HG03039 (cell line): Measurements from ENCODE around the gene CEP295NL.
"Not testable (repeated sequence)": the region's sequence is repeated elsewhere in the genome, so short reads cannot be mapped to it uniquely, and the experiment has no call there.

ENCODE experiments used
- ATAC-seq: cut with Tn5 transposase; IDR thresholded peaks from one replicate; pipeline ENCODE4 v1.9.1; 2021; ENCODE audit warnings: mild to moderate bottlenecking, moderate library complexity; ENCODE audit not compliant: unreplicated experiment

The CEP295NL gene

GRCh38 chr17:78903101-78903779, at the start of gene CEP295NL:
CEP295NL (minus strand) TSS chr17:78903201; CDS start chr17:78901828, 1,373 bp downstream.
- ATAC-seq = no peak

DNA sequence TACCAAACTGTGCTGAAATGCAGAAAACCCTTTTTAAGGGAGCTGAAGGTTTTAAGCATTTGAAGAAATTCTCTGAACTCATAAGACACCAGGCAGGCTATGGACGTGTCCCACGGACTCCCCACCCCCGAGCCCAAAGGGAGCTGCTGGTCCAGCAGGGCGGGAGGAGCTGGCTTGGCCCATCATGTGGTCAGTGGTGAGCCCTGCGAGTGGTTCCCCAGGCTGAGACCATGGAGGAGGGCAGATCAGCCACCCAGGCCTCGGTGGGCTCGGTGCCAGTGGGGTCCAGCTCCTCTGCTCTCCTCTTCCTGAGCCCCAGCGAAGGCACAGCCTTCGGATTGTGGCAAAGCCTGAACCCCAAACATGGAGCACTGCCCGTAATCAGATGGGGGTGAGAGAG, 49.7 kb upstream of the CEP295NL start:
- ATAC-seq = no peak

GRCh38 chr17:78951967-78952551, 49.1 kb upstream of the CEP295NL start:
- ATAC-seq = no peak

DNA sequence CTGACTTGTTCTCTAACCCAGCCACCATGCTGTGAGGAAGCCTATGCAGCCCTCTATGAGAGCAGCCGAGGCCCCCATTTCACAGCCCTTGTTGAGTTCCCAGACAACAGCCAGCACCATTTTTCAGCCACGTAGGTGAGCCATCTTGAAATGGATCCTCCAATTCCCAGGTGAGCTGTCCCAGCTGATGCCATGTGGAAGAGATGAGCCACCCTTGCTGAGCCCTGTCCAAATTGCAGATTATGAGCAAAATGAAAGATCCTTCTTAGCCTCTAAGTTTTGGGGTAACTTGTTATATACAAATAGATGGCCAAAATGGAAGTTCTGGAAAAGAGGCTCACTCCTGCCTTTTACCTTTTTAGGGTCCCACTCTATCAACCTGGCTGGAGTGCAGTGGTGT, 47.9 kb upstream of the CEP295NL start:
- ATAC-seq = no peak

DNA sequence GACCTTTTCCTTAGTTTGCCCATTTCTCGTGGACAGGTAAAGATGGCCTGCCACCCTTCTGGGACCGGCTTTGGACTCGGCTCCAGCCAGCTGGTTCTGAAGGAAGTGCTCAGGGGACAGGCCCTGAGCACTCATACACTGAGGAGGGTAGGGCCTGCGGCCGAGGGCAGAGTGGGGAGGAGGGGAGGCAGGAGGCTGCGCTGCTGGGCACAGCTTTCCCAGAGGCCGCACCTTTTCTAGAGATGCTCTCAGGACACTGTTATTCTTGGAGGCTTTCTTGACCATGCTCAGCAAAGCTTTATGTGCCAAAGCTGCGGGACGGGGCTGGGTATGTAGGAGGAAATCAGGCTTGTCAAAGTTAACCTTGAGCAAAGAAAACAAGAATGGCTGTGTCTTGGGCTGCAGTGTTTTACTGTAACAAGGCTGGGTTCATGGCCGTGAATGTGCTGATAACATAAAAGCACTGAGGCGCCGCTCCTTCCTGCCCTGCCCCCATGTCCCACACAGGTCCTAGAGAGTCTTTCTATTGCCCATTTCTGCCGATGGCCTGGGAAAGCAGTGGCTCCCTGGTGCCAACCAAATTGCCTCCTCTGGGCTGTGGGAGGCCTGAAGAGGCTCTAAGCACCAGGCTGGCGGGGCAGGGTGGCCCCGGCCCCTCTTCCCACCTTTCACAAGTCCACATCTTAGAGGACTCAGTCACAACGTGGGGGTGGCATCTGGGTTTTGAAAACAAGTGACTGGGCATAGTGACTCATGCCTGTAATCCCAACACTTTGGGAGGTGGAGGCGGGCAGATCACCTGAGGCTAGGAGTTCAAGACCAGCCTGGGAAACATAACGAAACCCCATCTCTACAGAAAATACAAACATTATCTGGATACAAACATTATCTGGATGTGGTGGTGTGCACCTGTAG, 44.5 kb upstream of the CEP295NL start:
- ATAC-seq = no peak

DNA sequence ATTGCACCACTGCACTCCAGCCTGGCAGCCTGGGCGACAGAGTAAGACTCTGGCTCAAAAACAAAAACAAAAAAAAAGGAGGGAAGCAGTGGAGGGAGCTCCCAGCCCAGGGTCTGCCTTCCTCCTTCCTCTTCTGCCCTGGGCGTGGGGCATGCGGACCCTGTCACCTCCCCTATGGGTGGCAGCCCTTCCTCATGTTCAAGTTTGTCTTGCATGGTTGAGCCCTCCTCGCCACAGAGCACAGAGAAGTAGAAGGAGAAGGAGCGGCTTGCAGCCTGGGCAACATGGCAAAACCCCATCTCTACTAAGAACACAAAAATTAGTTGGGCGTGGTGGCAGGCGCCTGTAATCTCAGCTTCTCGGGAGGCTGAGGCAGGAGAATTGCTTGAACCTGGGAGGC, 43.6 kb upstream of the CEP295NL start:
- ATAC-seq = no peak

- ATAC-seq = no peak
Observed at GRCh38 chr17:78946131-78946530, 43.1 kb upstream of the CEP295NL start.

GRCh38 chr17:78945455-78945854, 42.5 kb upstream of the CEP295NL start:
- ATAC-seq = not testable (repeated sequence)

GRCh38 chr17:78944956-78945355, 42.0 kb upstream of the CEP295NL start:
- no peak for ATAC-seq

DNA sequence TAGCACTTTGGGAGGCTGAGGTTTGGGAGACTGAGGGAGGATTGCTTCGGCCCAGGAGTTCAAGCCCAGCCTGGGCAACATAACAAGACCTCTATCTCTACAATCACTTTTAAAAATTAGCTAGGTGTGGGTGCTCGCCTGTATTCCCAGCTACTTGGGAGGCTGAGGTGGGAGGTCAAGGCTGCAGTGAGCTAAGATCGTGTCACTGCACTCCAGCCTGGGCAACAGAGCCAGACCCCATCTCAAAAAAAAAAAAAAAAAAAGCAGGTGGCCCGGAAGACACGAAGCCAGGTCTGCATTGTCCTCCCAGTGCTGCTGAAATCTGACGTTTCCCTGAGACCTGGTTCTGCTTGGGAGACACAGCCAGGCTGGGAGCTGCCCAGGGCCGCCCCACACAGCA, 41.0 kb upstream of the CEP295NL start:
- ATAC-seq = no peak

- ATAC-seq = no peak
Observed at GRCh38 chr17:78940708-78941107, 37.7 kb upstream of the CEP295NL start.

DNA sequence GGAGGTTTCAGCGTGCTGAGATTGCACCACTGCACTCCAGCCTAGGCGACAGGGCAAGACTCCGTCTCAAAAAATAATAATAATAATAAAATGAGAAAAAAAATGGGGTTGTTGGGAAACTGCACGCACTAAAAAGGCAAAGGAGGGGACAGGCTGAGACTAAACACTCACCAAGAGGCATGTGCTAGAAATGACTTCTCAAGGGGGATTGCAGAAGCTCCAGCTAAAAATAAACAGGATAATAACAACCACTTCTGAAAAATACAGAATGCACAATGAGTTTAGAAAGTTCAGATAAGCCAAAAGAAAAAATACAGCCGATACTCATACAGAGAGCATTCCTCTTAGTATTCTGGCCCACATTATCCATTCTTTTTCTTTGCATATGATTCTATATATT, 37.3 kb upstream of the CEP295NL start:
- ATAC-seq = no peak

GRCh38 chr17:78939615-78940014, 36.6 kb upstream of the CEP295NL start:
- no peak for ATAC-seq

DNA sequence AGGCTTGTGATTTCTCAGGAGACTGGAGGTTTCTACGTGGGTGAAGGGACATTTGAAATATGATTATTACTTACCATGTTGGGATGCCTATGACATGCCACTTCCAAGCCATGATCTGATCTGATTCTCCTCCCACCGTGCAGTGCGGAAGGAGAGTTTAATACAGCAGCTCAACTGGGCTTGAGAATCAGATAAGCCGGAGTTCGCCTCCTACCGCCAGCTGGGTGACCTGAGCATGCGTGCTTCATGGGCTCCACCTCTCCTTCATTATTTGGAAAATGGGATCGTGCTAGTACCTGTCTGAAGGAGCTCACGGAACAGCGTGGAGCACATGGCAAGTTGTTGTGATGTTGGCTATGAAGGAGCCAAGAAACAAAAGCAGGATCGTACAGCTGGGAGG, 34.6 kb upstream of the CEP295NL start:
- ATAC-seq = no peak

GRCh38 chr17:78935419-78936323, 32.7 kb upstream of the CEP295NL start:
- no peak for ATAC-seq

GRCh38 chr17:78934681-78935418, 31.8 kb upstream of the CEP295NL start:
- no peak for ATAC-seq

- no peak for ATAC-seq
Observed at GRCh38 chr17:78933959-78934568, 31.1 kb upstream of the CEP295NL start.

DNA sequence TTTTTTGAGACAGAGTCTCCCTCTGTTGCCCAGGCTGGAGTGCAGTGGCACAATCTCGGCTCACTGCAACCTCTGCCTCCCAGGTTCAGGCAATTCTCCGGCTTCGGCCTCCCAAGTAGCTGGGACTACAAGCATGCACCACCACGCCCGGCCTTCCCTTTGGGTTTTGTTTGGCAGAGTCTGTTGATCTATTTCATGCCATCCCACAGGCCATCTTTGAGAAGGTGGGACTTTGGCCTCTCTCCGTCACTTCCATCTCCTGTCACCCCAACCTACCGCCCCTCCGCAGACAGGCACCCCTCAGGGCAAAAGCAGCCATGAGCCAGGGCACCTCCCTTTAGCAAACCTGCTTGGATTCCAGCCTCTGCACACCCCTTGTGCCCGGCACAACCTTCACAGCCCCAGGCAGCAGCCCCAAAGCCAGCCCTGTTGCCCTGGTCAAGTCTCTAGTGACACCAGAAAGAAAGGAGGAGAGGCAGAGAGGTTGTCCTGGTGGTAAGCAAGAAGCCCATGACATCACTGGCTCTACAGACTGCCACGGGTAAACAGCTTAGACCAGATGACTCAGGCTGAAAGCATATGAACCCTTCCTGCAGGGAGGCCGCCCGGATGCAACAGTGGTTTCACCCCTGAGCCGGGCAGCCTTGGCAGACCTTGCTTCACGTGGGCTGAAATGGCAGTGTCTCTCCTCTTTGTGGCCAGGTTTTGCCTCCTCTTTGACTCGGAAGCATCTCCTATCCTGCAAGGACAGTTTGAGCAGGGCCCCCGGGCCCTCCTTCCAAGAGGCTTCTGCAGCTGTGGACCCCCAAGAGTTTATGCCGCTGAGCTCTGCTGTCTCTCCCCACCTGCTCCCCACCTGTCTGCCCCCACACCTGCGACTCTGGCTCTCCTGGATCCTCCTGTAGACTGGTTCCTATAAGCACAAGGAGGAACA, 30.3 kb upstream of the CEP295NL start:
- ATAC-seq = no peak
